HL-60 (cell line): ENCODE data around the gene LETM1.

Experiments used
- DNase-seq, 2 experiments: peaks; one replicate each; pipeline ENCODE4 v3.0.0-alpha.2; 2010 to 2020; ENCODE audit warnings: low read depth in 1 of 2, low spot score in 1 of 2
- H3K27ac ChIP-seq: fragments of 250-450 bp; sonication (Bioruptor Pico); replicated peaks from 2 replicates; pipeline ENCODE4 v1.5.1; 2020; ENCODE audit warnings: mild to moderate bottlenecking, moderate library complexity
- H3K27me3 ChIP-seq: fragments of 250-450 bp; sonication (Bioruptor Pico); 2 replicates; pipeline ENCODE4 v1.5.1; 2021; ENCODE audit warnings: mild to moderate bottlenecking, moderate library complexity; ENCODE audit not compliant: insufficient read depth, poor library complexity, severe bottlenecking
- H3K4me3 ChIP-seq: replicated peaks from 2 replicates; pipeline ENCODE4 v1.5.1; 2011; ENCODE audit warnings: mild to moderate bottlenecking, control low read depth, low read length; ENCODE audit not compliant: insufficient read depth
- CTCF ChIP-seq: IDR thresholded peaks from one replicate; pipeline ENCODE4 v1.5.1; 2011; ENCODE audit warnings: low read length, control low read depth, inconsistent platforms; ENCODE audit not compliant: insufficient read depth
- GABPA ChIP-seq: IDR thresholded peaks from 2 replicates; pipeline ENCODE4 v1.6.1; 2012; ENCODE audit warnings: low read depth
- POLR2AphosphoS5 ChIP-seq: IDR thresholded peaks from 2 replicates; pipeline ENCODE4 v1.6.1; 2012; ENCODE audit warnings: low read depth
- REST ChIP-seq: IDR thresholded peaks from 2 replicates; pipeline ENCODE4 v1.6.1; 2012; ENCODE audit warnings: low read depth; ENCODE audit not compliant: insufficient replicate concordance
- SPI1 ChIP-seq: IDR thresholded peaks from 2 replicates; pipeline ENCODE4 v1.6.1; 2012; ENCODE audit warnings: low read depth, mild to moderate bottlenecking, borderline replicate concordance

Gene LETM1

GRCh38 chr4:1859389-1859753, 3.4 kb upstream of the LETM1 start:
- Histone ChIP-seq H3K27ac (no peak overlapping the region), H3K27me3 (no peaks in the 10 kb centered on the region), H3K4me3 (no peak overlapping the region)
- TF ChIP-seq CTCF (no peak), POLR2AphosphoS5 (no peak)
- DNase-seq, result no peak

GRCh38 chr4:1857931-1858330, 2.0 kb upstream of the LETM1 start:
- TF ChIP-seq SPI1 (no peak), POLR2AphosphoS5 (no peak), REST (no peak), CTCF (no peak), GABPA (no peak)
- Histone ChIP-seq H3K27ac (no peak overlapping the region), H3K4me3 (no peak overlapping the region), H3K27me3 (no peaks in the 10 kb centered on the region)
- DNase-seq, result no peak

- Histone ChIP-seq H3K4me3 (peak overlapping the region; percentile 90), H3K27me3 (no peaks in the 10 kb centered on the region), H3K27ac (peak overlapping the region; percentile 80)
- no peak for TF ChIP-seq GABPA
- no peak for DNase-seq
These were observed 1.2 kb upstream of the LETM1 start for GRCh38 chr4:1856943-1857699.

GRCh38 chr4:1855333-1856070, 454 bp downstream of the LETM1 start:
- Histone ChIP-seq H3K27me3 (no peaks in the 10 kb centered on the region), H3K27ac (peak overlapping the region; percentile 68), H3K4me3 (peak overlapping the region; percentile 90)
- TF ChIP-seq GABPA (no peak), REST (no peak), CTCF (no peak), SPI1 (no peak), POLR2AphosphoS5 (no peak)
- DNase-seq, result peak in 1 of 2 experiments; percentile 25
